Esophagus muscularis mucosa (tissue), 4 donors: ENCODE data around the gene MFN2. TPM values are rescaled to one million over a fixed set of nuclear protein-coding genes. Genes with fewer than 3 reads are reported as not detected.

Source experiments
- DNase-seq: peaks from one replicate; pipeline ENCODE4 v3.0.0-alpha.2; 2017; ENCODE audit errors: extremely low spot score
- H3K27ac ChIP-seq, 4 donors: fragments of 200-600 bp; sonication (generic); replicated peaks in 1 of 4; 1 replicate in 3 of 4; 2 replicates in 1 of 4; pipeline ENCODE4 v1.5.1; 2016 to 2019; ENCODE audit warnings: mild to moderate bottlenecking in 1 of 4
- H3K27me3 ChIP-seq, 4 donors: fragments of 200-600 bp; sonication (generic); one replicate each; pipeline versions ENCODE4 v1.5.1 to v1.6.0; 2016 to 2019
- H3K36me3 ChIP-seq, 4 donors: fragments of 200-600 bp; sonication (generic); one replicate each; pipeline ENCODE4 v1.5.1; 2016 to 2019
- H3K4me1 ChIP-seq, 4 donors: fragments of 200-600 bp; sonication (generic); one replicate each; pipeline ENCODE4 v1.5.1; 2016 to 2019
- H3K4me3 ChIP-seq, 4 donors: fragments of 200-600 bp; sonication (generic); 1 replicate in 2 of 4; 2 replicates in 2 of 4; pipeline ENCODE4 v1.5.1; 2016 to 2019; ENCODE audit warnings: mild to moderate bottlenecking in 4 of 4, moderate library complexity in 1 of 4
- H3K9me3 ChIP-seq, 4 donors: fragments of 200-600 bp; sonication (generic); 1 replicate in 3 of 4; 2 replicates in 1 of 4; pipeline ENCODE4 v1.5.1; 2016 to 2019
- CTCF ChIP-seq, 3 experiments: fragments of 200-600 bp in 2 of 3; fragments of 450-650 bp in 1 of 3; sonication (generic) in 2 of 3; IDR thresholded peaks; one replicate each; pipeline ENCODE4 v1.5.1; 2017 to 2019; ENCODE audit warnings: antibody characterized with exemption in 3 of 3, mild to moderate bottlenecking in 2 of 3, moderate library complexity in 1 of 3
- EP300 ChIP-seq: sonication (generic); formaldehyde crosslinking; IDR thresholded peaks from one replicate; pipeline ENCODE4 v1.6.1; 2017; ENCODE audit warnings: antibody characterized with exemption
- POLR2A ChIP-seq: fragments of 450-650 bp; IDR thresholded peaks from one replicate; pipeline ENCODE4 v1.6.1; 2017; ENCODE audit warnings: antibody characterized with exemption, moderate library complexity, mild to moderate bottlenecking, low read depth
- POLR2AphosphoS5 ChIP-seq, 2 donors: sonication (generic); formaldehyde crosslinking; IDR thresholded peaks; one replicate each; pipeline ENCODE4 v1.6.1; 2017; ENCODE audit warnings: antibody characterized with exemption in 2 of 2
- WGBS: methylation state at CpG from one replicate; pipeline ENCODE4 v1.1.5; 2018; 5-methylcytosine and 5-hydroxymethylcytosine counted together
- intact Hi-C: fragments of 100-400 bp; cut with DNase I; formaldehyde crosslinking; loops from one replicate; pipeline ENCODE4 v1.15.1; 2023
- total RNA-seq, 4 donors: library from RNA; depleted of rRNA; stranded (reverse); fragments of >200 nt; gene quantifications; one replicate each; pipeline versions ENCODE4 v1.1.0 to v1.2.1, GENCODE V29; 2016

MFN2 gene
- total RNA-seq, 4 donors from 2014 or later, result 166 to 242 (median 191) TPM

GRCh38 chr1:12022036-12022435 lies 41.8 kb downstream of the MFN2 start:
- DNase-seq, result no peak
- Histone ChIP-seq H3K9me3 (no peaks in the 10 kb centered on the region), H3K4me3 (no peak overlapping the region), H3K4me1 (peaks cover 8 to 16% (median 14%) of the 10 kb centered on the region in 4 donors), H3K27ac (no peak overlapping the region), H3K27me3 (no peaks in the 10 kb centered on the region), H3K36me3 (peaks cover 5 to 55% (median 50%) of the 10 kb centered on the region in 4 donors)
- 100% methylated on average over 1 of the region's 14 CpGs for WGBS
- intact Hi-C loops, result no loop called here
- no peak for TF ChIP-seq EP300
- no peak for TF ChIP-seq POLR2A
- TF ChIP-seq CTCF (IDR thresholded peaks at IDR 0.05), result no peak
- TF ChIP-seq POLR2AphosphoS5 (IDR thresholded peaks at IDR 0.05), result no peak

- intact Hi-C loops, result no loop called here
- Histone ChIP-seq H3K27me3 (no peaks in the 10 kb centered on the region), H3K36me3 (peaks cover 11 to 97% (median 86%) of the 10 kb centered on the region in 4 donors), H3K4me3 (no peak overlapping the region), H3K9me3 (no peaks in the 10 kb centered on the region), H3K27ac (no peak overlapping the region), H3K4me1 (no peaks in the 10 kb centered on the region)
- TF ChIP-seq POLR2A (no peak), EP300 (no peak)
- WGBS, result 87% methylated on average over 10 of the region's 10 CpGs
- DNase-seq, result no peak
Measured at GRCh38 chr1:12026586-12026985, 46.3 kb downstream of the MFN2 start.

- peaks cover 17 to 89% (median 76%) of the 10 kb centered on the region in 4 donors for H3K36me3 ChIP-seq
- intact Hi-C loops, result no loop called here
- no peaks in the 10 kb centered on the region for H3K27me3 ChIP-seq
- DNase-seq, result no peak
- TF ChIP-seq EP300 (no peak), POLR2AphosphoS5 (IDR thresholded peaks at IDR 0.05) (no peak), POLR2A (no peak), CTCF (IDR thresholded peaks at IDR 0.05) (no peak)
- no peaks in the 10 kb centered on the region for H3K9me3 ChIP-seq
- H3K4me1 ChIP-seq, result no peaks in the 10 kb centered on the region
- H3K27ac ChIP-seq, result no peak overlapping the region
- WGBS, result 81% methylated on average over 8 of the region's 8 CpGs
- no peak overlapping the region for H3K4me3 ChIP-seq
Measured at GRCh38 chr1:12028248-12028647, 48.0 kb downstream of the MFN2 start.

GRCh38 chr1:12028957-12029511 lies 48.8 kb downstream of the MFN2 start:
- Histone ChIP-seq H3K4me1 (no peaks in the 10 kb centered on the region), H3K36me3 (peaks cover 17 to 81% (median 69%) of the 10 kb centered on the region in 4 donors), H3K27ac (no peak overlapping the region), H3K27me3 (no peaks in the 10 kb centered on the region), H3K9me3 (no peaks in the 10 kb centered on the region), H3K4me3 (no peak overlapping the region)
- no peak for DNase-seq
- intact Hi-C loops, result no loop called here
- 90% methylated on average over 13 of the region's 19 CpGs for WGBS
- TF ChIP-seq POLR2A (no peak), CTCF (IDR thresholded peaks at IDR 0.05) (no peak), EP300 (no peak), POLR2AphosphoS5 (IDR thresholded peaks at IDR 0.05) (no peak)

- Histone ChIP-seq H3K36me3 (peaks cover 17 to 73% (median 62%) of the 10 kb centered on the region in 4 donors), H3K9me3 (no peaks in the 10 kb centered on the region), H3K4me1 (peaks cover 0 to 4% (median 0%) of the 10 kb centered on the region in 4 donors), H3K4me3 (no peak overlapping the region), H3K27ac (no peak overlapping the region), H3K27me3 (no peaks in the 10 kb centered on the region)
- no peak for DNase-seq
- intact Hi-C loops, result loop anchor here (5.0 kb wide), 1 partner anchor 193 kb away; no protein-coding TSS in a partner anchor
- no peak for TF ChIP-seq EP300
- TF ChIP-seq POLR2AphosphoS5 (IDR thresholded peaks at IDR 0.05), result no peak
- no peak for TF ChIP-seq POLR2A
- no peak for TF ChIP-seq CTCF (IDR thresholded peaks at IDR 0.05)
- 96% methylated on average over 19 of the region's 32 CpGs for WGBS
Measured at GRCh38 chr1:12029720-12030339, 49.6 kb downstream of the MFN2 start.
